HCT116 (cell line): ENCODE data around the gene SORCS2. TPM values are rescaled to one million over a fixed set of nuclear protein-coding genes. Genes with fewer than 3 reads are reported as not detected.

Experiments used
- ATAC-seq: fragments of 200-7000 bp; cut with Tn5 transposase; 2 replicates; pipeline ENCODE4 v1.9.1; 2020; ENCODE audit warnings: mild to moderate bottlenecking, moderate library complexity
- BruUV-seq: library from RNA; stranded (reverse); fragments of 400-500 nt; replicated peaks from 2 replicates; lab custom pipeline; 2021; lab: Mats Ljungman, UMichigan
- CTCF ChIA-PET: fragments of 300-600 bp; sonication (Branson Sonifier 250); formaldehyde crosslinking; loops from one replicate; lab custom pipeline; 2021; ENCODE audit warnings: antibody characterized with exemption; lab: Charles Lee
- POLR2A ChIA-PET: fragments of 300-600, 350-600 bp; sonication (Branson Sonifier 250); formaldehyde crosslinking; loops from one replicate; lab custom pipeline; 2021; ENCODE audit warnings: antibody characterized with exemption; lab: Charles Lee
- RAD21 ChIA-PET, 2 experiments: fragments of 300-600 bp; sonication (Branson Sonifier 250); formaldehyde crosslinking; loops; one replicate each; lab custom pipeline; 2023; ENCODE audit warnings: low total read pairs in 2 of 2; ENCODE audit not compliant: uncharacterized antibody in 2 of 2, unreplicated experiment in 2 of 2, low non-redundant PET in 1 of 2; lab: Charles Lee
- DNase-seq: peaks from one replicate; pipeline ENCODE4 v3.0.0-alpha.2; 2010; ENCODE audit warnings: low read depth, low spot score
- H2AFZ ChIP-seq: fragments of 200-600 bp; shearing (Covaris generic), sonication (generic); 2 replicates; pipeline ENCODE4 v1.6.1; 2017; ENCODE audit warnings: low read depth, mixed run types, mixed read lengths, antibody characterized with exemption, low read length; ENCODE audit not compliant: poor library complexity, severe bottlenecking
- H3K27ac ChIP-seq: 2 replicates; pipeline ENCODE4 v1.5.1; 2012; ENCODE audit warnings: low read depth, low read length
- H3K27me3 ChIP-seq: fragments of 200-600 bp; sonication (generic); 2 replicates; pipeline ENCODE4 v1.6.1; 2016; ENCODE audit warnings: mixed run types, low read length, mixed read lengths; ENCODE audit not compliant: insufficient read depth
- H3K36me3 ChIP-seq, 2 experiments: fragments of 200-500 bp in 1 of 2; fragments of 200-600 bp in 1 of 2; sonication (Bioruptor generic) in 1 of 2; sonication (generic) in 1 of 2; 2 replicates each; pipeline versions ENCODE4 v1.5.1 to v1.6.1; 2014 to 2016; ENCODE audit warnings: low read length in 2 of 2, inconsistent platforms in 1 of 2, mixed read lengths in 1 of 2, mixed run types in 1 of 2; ENCODE audit not compliant: insufficient read depth in 2 of 2, control insufficient read depth in 1 of 2
- H3K4me1 ChIP-seq, 2 experiments: fragments of 200-600 bp in 1 of 2; sonication (generic) in 1 of 2; 2 replicates each; pipeline versions ENCODE4 v1.5.1 to v1.6.1; 2012 to 2017; ENCODE audit warnings: low read length in 2 of 2, inconsistent platforms in 1 of 2, mild to moderate bottlenecking in 1 of 2, mixed read lengths in 1 of 2, mixed run types in 1 of 2, moderate library complexity in 1 of 2; ENCODE audit not compliant: insufficient read depth in 2 of 2, control insufficient read depth in 1 of 2
- H3K4me2 ChIP-seq: fragments of 200-600 bp; sonication (generic); 2 replicates; pipeline ENCODE4 v1.6.1; 2017; ENCODE audit warnings: mixed run types, low read length, mixed read lengths
- H3K4me3 ChIP-seq, 2 experiments: fragments of 200-600 bp in 1 of 2; sonication (generic) in 1 of 2; replicated peaks in 1 of 2; 2 replicates each; pipeline ENCODE4 v1.5.1; 2011 to 2016; ENCODE audit warnings: low read length in 2 of 2, control low read depth in 1 of 2, low read depth in 1 of 2, mild to moderate bottlenecking in 1 of 2, mixed read lengths in 1 of 2, mixed run types in 1 of 2
- H3K79me2 ChIP-seq: fragments of 200-600 bp; sonication (generic); 2 replicates; pipeline ENCODE4 v1.6.1; 2017; ENCODE audit warnings: mild to moderate bottlenecking, mixed run types, low read length, moderate library complexity, mixed read lengths; ENCODE audit not compliant: insufficient read depth
- H3K9ac ChIP-seq: fragments of 200-600 bp; sonication (generic); 2 replicates; pipeline ENCODE4 v1.6.1; 2016; ENCODE audit warnings: low read length, mixed read lengths
- H3K9me2 ChIP-seq: fragments of 200-600 bp; sonication (generic), shearing (Covaris generic); 2 replicates; pipeline ENCODE4 v1.6.1; 2017; ENCODE audit warnings: mixed run types, mild to moderate bottlenecking, moderate library complexity; ENCODE audit not compliant: insufficient read depth
- H3K9me3 ChIP-seq, 2 experiments: fragments of 200-500 bp in 1 of 2; fragments of 200-600 bp in 1 of 2; sonication (Bioruptor generic) in 1 of 2; sonication (generic) in 1 of 2; 2 replicates each; pipeline ENCODE4 v1.6.1; 2014 to 2017; ENCODE audit warnings: low read length in 2 of 2, mixed read lengths in 2 of 2, inconsistent platforms in 1 of 2, low read depth in 1 of 2, mild to moderate bottlenecking in 1 of 2, mixed run types in 1 of 2, moderate library complexity in 1 of 2; ENCODE audit not compliant: control insufficient read depth in 1 of 2, insufficient read depth in 1 of 2
- H4K20me1 ChIP-seq: fragments of 200-600 bp; sonication (generic), shearing (Covaris generic); 2 replicates; pipeline ENCODE4 v1.6.1; 2017; ENCODE audit warnings: mixed run types, mild to moderate bottlenecking, moderate library complexity; ENCODE audit not compliant: insufficient read depth
- FOSL1 ChIP-seq: IDR thresholded peaks from 2 replicates; pipeline ENCODE4 v1.6.1; 2012; ENCODE audit warnings: low read depth
- POLR2A ChIP-seq: IDR thresholded peaks from 2 replicates; pipeline ENCODE4 v1.7.0; 2011; ENCODE audit warnings: borderline replicate concordance; ENCODE audit not compliant: insufficient read depth, insufficient read length; ENCODE audit errors: extremely low read depth
- SIN3A ChIP-seq: IDR thresholded peaks from 2 replicates; pipeline ENCODE4 v1.6.1; 2012; ENCODE audit warnings: low read depth
- SRF ChIP-seq: IDR thresholded peaks from 2 replicates; pipeline ENCODE4 v1.6.1; 2012; ENCODE audit warnings: low read depth
- intact Hi-C: fragments of 100-400 bp; cut with micrococcal nuclease; formaldehyde crosslinking; loops from 2 replicates; pipeline ENCODE4 v1.10.0; 2022
- total RNA-seq: library from RNA; stranded (reverse); gene quantifications from one replicate; pipeline ENCODE4 v1.2.1, GENCODE V29; 2021; ENCODE audit not compliant: unreplicated experiment

Gene SORCS2
- total RNA-seq, 1 experiment from 2014 or later = 0.37 TPM

GRCh38 chr4:7332216-7333023 is 140.1 kb downstream of the SORCS2 start:
- Histone ChIP-seq H3K4me2 (no peak overlapping the region), H2AFZ (no peak overlapping the region), H3K36me3 (no peaks in the 10 kb centered on the region), H3K79me2 (no peaks in the 10 kb centered on the region), H4K20me1 (no peaks in the 10 kb centered on the region), H3K9me2 (no peaks in the 10 kb centered on the region), H3K4me1 (peaks cover 13 to 29% of the 10 kb centered on the region in 2 experiments), H3K4me3 (no peak overlapping the region), H3K27me3 (no peaks in the 10 kb centered on the region), H3K9ac (no peak overlapping the region), H3K27ac (no peak overlapping the region), H3K9me3 (no peaks in the 10 kb centered on the region)
- no peak for TF ChIP-seq SIN3A
- CTCF ChIA-PET = interaction anchor here (0.6 kb wide), 1 partner anchor 316 kb away, joined by 3 read pairs; no protein-coding TSS in a partner anchor
- no peak for DNase-seq
- ATAC-seq = no peak
- BruUV-seq = no TSS peak
- intact Hi-C loops = no loop called here
- RAD21 ChIA-PET = no interaction called here
- POLR2A ChIA-PET = no interaction called here

DNA sequence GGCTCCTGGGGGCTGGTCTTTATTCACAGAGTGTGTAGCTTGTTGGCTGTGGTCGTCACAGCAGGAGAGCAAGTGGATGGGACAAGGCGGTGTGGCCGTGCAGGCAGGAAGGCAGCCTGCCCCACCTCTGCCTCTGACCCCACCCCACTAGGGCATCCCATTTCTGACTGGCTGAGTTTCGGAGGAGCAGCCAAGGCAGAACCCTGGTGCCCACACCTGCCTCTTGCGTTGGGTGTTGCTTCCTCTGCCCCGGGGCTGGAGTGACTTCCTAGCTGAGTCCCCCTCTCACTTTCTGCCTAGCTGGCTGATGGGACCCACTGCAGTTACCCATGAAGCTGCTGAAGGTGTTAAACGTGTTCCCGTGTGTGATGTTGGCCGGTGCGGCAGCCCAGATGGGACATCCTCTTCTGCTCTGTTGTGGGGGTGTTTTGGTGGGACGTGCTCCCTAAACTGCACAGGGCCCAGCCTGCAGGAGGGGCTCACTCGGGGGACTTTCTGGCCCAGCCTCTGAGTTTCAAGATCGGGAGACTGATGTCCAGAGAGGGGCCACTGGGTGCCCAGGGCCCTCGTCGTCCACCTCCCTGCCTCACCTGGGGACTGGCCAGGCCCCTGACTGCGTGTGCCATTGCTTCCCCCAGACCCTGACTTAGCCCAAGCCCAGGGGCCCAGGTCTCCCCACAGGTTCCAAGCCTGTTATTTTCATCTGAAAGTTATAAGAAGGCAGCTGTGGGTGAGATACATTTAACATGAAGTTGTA is 140.9 kb downstream of the SORCS2 start:
- Histone ChIP-seq H3K9me3 (no peaks in the 10 kb centered on the region), H3K9ac (no peak overlapping the region), H3K79me2 (no peaks in the 10 kb centered on the region), H3K4me3 (no peak overlapping the region), H3K4me1 (peaks cover 12 to 22% of the 10 kb centered on the region in 2 experiments), H3K36me3 (no peaks in the 10 kb centered on the region), H4K20me1 (no peaks in the 10 kb centered on the region), H3K27ac (no peak overlapping the region), H3K27me3 (no peaks in the 10 kb centered on the region), H3K9me2 (no peaks in the 10 kb centered on the region), H2AFZ (no peak overlapping the region), H3K4me2 (no peak overlapping the region)
- ChIA-PET CTCF (interaction anchor here (1.4 kb wide), 1 partner anchor 141 kb away, joined by 5 read pairs; no protein-coding TSS in a partner anchor), POLR2A (no interaction called here), RAD21 (no interaction called here)
- BruUV-seq = no TSS peak
- ATAC-seq (no peak), DNase-seq (no peak)
- no peak for TF ChIP-seq POLR2A
- TF ChIP-seq SRF = no peak
- no peak for TF ChIP-seq FOSL1
- no peak for TF ChIP-seq SIN3A
- intact Hi-C loops = no loop called here
